Iris pigment epithelial cell (primary cell): ENCODE measurements around the gene ZBTB8OS.
"Not testable (repeated sequence)": the region's sequence is repeated elsewhere in the genome, so short reads cannot be mapped to it uniquely, and the experiment has no call there.

Source experiments
- DNase-seq: peaks from one replicate; pipeline ENCODE4 v3.0.0-alpha.2; 2011; ENCODE audit warnings: low read depth

Gene ZBTB8OS

GRCh38 chr1:32650752-32651460, 556 bp upstream of the ZBTB8OS start, which contains the start of gene RBBP4:
TSS of gene RBBP4 (plus strand) at chr1:32651208. CDS start at chr1:32651307, 99 bp downstream.
- peak; percentile 97 for DNase-seq

- no peak for DNase-seq
Measured at GRCh38 chr1:32647308-32648134, 2.8 kb downstream of the ZBTB8OS start.

GRCh38 chr1:32644426-32644825, 5.9 kb downstream of the ZBTB8OS start:
- no peak for DNase-seq

GRCh38 chr1:32642292-32642827, 8.0 kb downstream of the ZBTB8OS start:
- not testable (repeated sequence) for DNase-seq

GRCh38 chr1:32639489-32640075, 10.8 kb downstream of the ZBTB8OS start:
- no peak for DNase-seq

GRCh38 chr1:32636914-32637645, 13.3 kb downstream of the ZBTB8OS start:
- no peak for DNase-seq

- DNase-seq: no peak
Measured at GRCh38 chr1:32635508-32636277, 14.7 kb downstream of the ZBTB8OS start.

- no peak for DNase-seq
Measured at GRCh38 chr1:32632829-32633228, 17.5 kb downstream of the ZBTB8OS start.

- DNase-seq: not testable (repeated sequence)
Measured at GRCh38 chr1:32630173-32630572, 20.2 kb downstream of the ZBTB8OS start.

GRCh38 chr1:32627596-32628162, 22.7 kb downstream of the ZBTB8OS start:
- DNase-seq: peak; percentile 16

- no peak for DNase-seq
Measured at GRCh38 chr1:32626176-32626575, 24.2 kb downstream of the ZBTB8OS start.

- DNase-seq: no peak
Measured at GRCh38 chr1:32623775-32624174, 26.6 kb downstream of the ZBTB8OS start.

- peak; percentile 56 for DNase-seq
Measured at GRCh38 chr1:32622806-32623681, 27.3 kb downstream of the ZBTB8OS start.

GRCh38 chr1:32622205-32622604, 28.1 kb downstream of the ZBTB8OS start:
- no peak for DNase-seq

- DNase-seq: peak; percentile 21
Measured at GRCh38 chr1:32619701-32620485, 30.5 kb downstream of the ZBTB8OS start.

- no peak for DNase-seq
Measured at GRCh38 chr1:32618673-32619221, 31.6 kb downstream of the ZBTB8OS start.

- DNase-seq: no peak
Measured at GRCh38 chr1:32613472-32613871, 36.9 kb downstream of the ZBTB8OS start.

GRCh38 chr1:32612189-32612881, 38.0 kb downstream of the ZBTB8OS start:
- peak; percentile 83 for DNase-seq
